HG03575 (cell line): Measurements from ENCODE around the gene OR6X1.

Source experiments
- ATAC-seq: cut with Tn5 transposase; IDR thresholded peaks from one replicate; pipeline ENCODE4 v1.9.1; 2021; ENCODE audit not compliant: unreplicated experiment, insufficient number of reproducible peaks, low FRiP score; ENCODE audit errors: extremely low read depth

OR6X1 gene

GRCh38 chr11:123754101-123754568 lies at the start of gene OR6X1:
TSS of gene OR6X1 (minus strand) at chr11:123754518. CDS start at chr11:123754518, 0 bp downstream.
- no peak for ATAC-seq

- no peak for ATAC-seq
These were observed 47.4 kb upstream of the OR6X1 start for GRCh38 chr11:123801765-123802164.

- ATAC-seq, result no peak
These were observed 45.7 kb upstream of the OR6X1 start for GRCh38 chr11:123800036-123800435.

GRCh38 chr11:123799438-123799837 lies 45.1 kb upstream of the OR6X1 start:
- ATAC-seq, result no peak

- no peak for ATAC-seq
These were observed 44.4 kb upstream of the OR6X1 start for GRCh38 chr11:123798513-123799252.

- no peak for ATAC-seq
These were observed 43.8 kb upstream of the OR6X1 start for GRCh38 chr11:123798079-123798478.

GRCh38 chr11:123797541-123797940 lies 43.2 kb upstream of the OR6X1 start:
- no peak for ATAC-seq

- no peak for ATAC-seq
These were observed 42.8 kb upstream of the OR6X1 start for GRCh38 chr11:123797114-123797513.

GRCh38 chr11:123796226-123796625 lies 41.9 kb upstream of the OR6X1 start:
- no peak for ATAC-seq

GRCh38 chr11:123783536-123783935 lies 29.2 kb upstream of the OR6X1 start:
- ATAC-seq, result no peak

- no peak for ATAC-seq
These were observed 24.2 kb upstream of the OR6X1 start for GRCh38 chr11:123778511-123778910.

GRCh38 chr11:123775715-123776549 lies 21.6 kb upstream of the OR6X1 start:
- no peak for ATAC-seq

GRCh38 chr11:123775289-123775688 lies 21.0 kb upstream of the OR6X1 start:
- no peak for ATAC-seq

- no peak for ATAC-seq
These were observed 19.6 kb upstream of the OR6X1 start for GRCh38 chr11:123773959-123774358.

GRCh38 chr11:123773026-123773425 lies 18.7 kb upstream of the OR6X1 start:
- no peak for ATAC-seq

GRCh38 chr11:123771664-123772063 lies 17.3 kb upstream of the OR6X1 start:
- no peak for ATAC-seq

GRCh38 chr11:123770712-123771111 lies 16.4 kb upstream of the OR6X1 start:
- no peak for ATAC-seq

- no peak for ATAC-seq
These were observed 11.3 kb upstream of the OR6X1 start for GRCh38 chr11:123765601-123766000.

- ATAC-seq, result no peak
These were observed 8.1 kb upstream of the OR6X1 start for GRCh38 chr11:123762422-123762821.

GRCh38 chr11:123760894-123761293 lies 6.6 kb upstream of the OR6X1 start:
- ATAC-seq, result peak; percentile 75
